GM08714 (cell line): ENCODE measurements around the gene GPR180.
A peak's percentile ranks its signal among the peaks of the same experiment; 100 is the strongest.

Experiments used
- H3K4me3 ChIP-seq: fragments of 200-500 bp; sonication (Bioruptor generic); 2 replicates; pipeline ENCODE4 v1.5.1; 2014; ENCODE audit warnings: mild to moderate bottlenecking, low read length, inconsistent platforms
- ZNF274 ChIP-seq: IDR thresholded peaks from 2 replicates; pipeline ENCODE4 v1.6.1; 2012; ENCODE audit warnings: mild to moderate bottlenecking, low read depth, low read length

Gene GPR180

GRCh38 chr13:94601446-94602431 is at the start of gene GPR180:
TSS of gene GPR180 (plus strand) at chr13:94601857. CDS start at chr13:94601928, 71 bp downstream.
- H3K4me3 ChIP-seq, result peak within 1 kb of the TSS; percentile 85
- TF ChIP-seq ZNF274, result no peak

GRCh38 chr13:94552095-94552494 is 49.6 kb upstream of the GPR180 start:
- H3K4me3 ChIP-seq, result no peak overlapping the region
- TF ChIP-seq ZNF274, result no peak

- H3K4me3 ChIP-seq, result no peak overlapping the region
- no peak for TF ChIP-seq ZNF274
Measured at GRCh38 chr13:94553766-94554165, 47.9 kb upstream of the GPR180 start.

- no peak for TF ChIP-seq ZNF274
- H3K4me3 ChIP-seq, result no peak overlapping the region
Measured at GRCh38 chr13:94556041-94556440, 45.6 kb upstream of the GPR180 start.

GRCh38 chr13:94556621-94557020 is 45.0 kb upstream of the GPR180 start:
- no peak for TF ChIP-seq ZNF274

GRCh38 chr13:94557684-94558235 is 43.9 kb upstream of the GPR180 start:
- no peak for TF ChIP-seq ZNF274
- H3K4me3 ChIP-seq, result no peak overlapping the region

More at GRCh38 chr13:94556621-94557020, 45.0 kb upstream of the GPR180 start:
- no peak overlapping the region for H3K4me3 ChIP-seq

- H3K4me3 ChIP-seq, result no peak overlapping the region
- TF ChIP-seq ZNF274, result no peak
Measured at GRCh38 chr13:94558716-94559115, 42.9 kb upstream of the GPR180 start.

- no peak for TF ChIP-seq ZNF274
- no peak overlapping the region for H3K4me3 ChIP-seq
Measured at GRCh38 chr13:94559222-94559795, 42.3 kb upstream of the GPR180 start.

- TF ChIP-seq ZNF274, result no peak
- H3K4me3 ChIP-seq, result no peak overlapping the region
Measured at GRCh38 chr13:94560116-94560515, 41.5 kb upstream of the GPR180 start.

GRCh38 chr13:94561126-94561525 is 40.5 kb upstream of the GPR180 start:
- TF ChIP-seq ZNF274, result no peak
- no peak overlapping the region for H3K4me3 ChIP-seq

GRCh38 chr13:94567581-94567980 is 34.1 kb upstream of the GPR180 start:
- TF ChIP-seq ZNF274, result no peak
- H3K4me3 ChIP-seq, result no peak overlapping the region

GRCh38 chr13:94568443-94568842 is 33.2 kb upstream of the GPR180 start:
- no peak for TF ChIP-seq ZNF274

GRCh38 chr13:94569615-94570014 is 32.0 kb upstream of the GPR180 start:
- no peak for TF ChIP-seq ZNF274
- no peak overlapping the region for H3K4me3 ChIP-seq

More at GRCh38 chr13:94568443-94568842, 33.2 kb upstream of the GPR180 start:
- no peak overlapping the region for H3K4me3 ChIP-seq

GRCh38 chr13:94579063-94579462 is 22.6 kb upstream of the GPR180 start:
- no peak overlapping the region for H3K4me3 ChIP-seq
- no peak for TF ChIP-seq ZNF274

GRCh38 chr13:94583926-94584325 is 17.7 kb upstream of the GPR180 start:
- no peak overlapping the region for H3K4me3 ChIP-seq
- TF ChIP-seq ZNF274, result no peak
